ENCODE measurements around the gene C20orf141.
A peak's percentile ranks its signal among the peaks of the same experiment; 100 is the strongest.
"Not testable (repeated sequence)": the region's sequence is repeated elsewhere in the genome, so short reads cannot be mapped to it uniquely, and the experiment has no call there.

Gene C20orf141

GRCh38 chr20:2825761-2826160 is 11.0 kb downstream of the C20orf141 start:
- Mint-ChIP-seq H3K36me3 (ENCODE audit: low read depth) (peaks cover 2% of the 10 kb centered on the region), H3K27me3 (ENCODE audit: low read depth) (peaks cover 52% of the 10 kb centered on the region), H3K27ac (peak overlapping the region; percentile 27), H3K4me1 (ENCODE audit: low read depth) (peaks cover 25% of the 10 kb centered on the region), H3K9me3 (no peaks in the 10 kb centered on the region), H3K4me3 (peak overlapping the region; percentile 50)

GRCh38 chr20:2826655-2827054 is 11.9 kb downstream of the C20orf141 start:
- Mint-ChIP-seq H3K27me3 (ENCODE audit: low read depth) (peaks cover 47% of the 10 kb centered on the region), H3K9me3 (no peaks in the 10 kb centered on the region), H3K4me3 (no peak overlapping the region), H3K27ac (peak overlapping the region; percentile 26), H3K36me3 (ENCODE audit: low read depth) (peaks cover 2% of the 10 kb centered on the region), H3K4me1 (ENCODE audit: low read depth) (peaks cover 22% of the 10 kb centered on the region)

GRCh38 chr20:2829376-2829775 is 14.6 kb downstream of the C20orf141 start:
- Mint-ChIP-seq H3K36me3 (ENCODE audit: low read depth) (peaks cover 2% of the 10 kb centered on the region), H3K4me3 (no peak overlapping the region)

GRCh38 chr20:2831206-2831605 is 16.4 kb downstream of the C20orf141 start:
- Mint-ChIP-seq H3K4me1 (ENCODE audit: low read depth) (peaks cover 10% of the 10 kb centered on the region), H3K27me3 (ENCODE audit: low read depth) (peaks cover 40% of the 10 kb centered on the region)
- not testable (repeated sequence) for H3K4me3 Mint-ChIP-seq; H3K27ac Mint-ChIP-seq; H3K36me3 Mint-ChIP-seq (ENCODE audit: low read depth); H3K9me3 Mint-ChIP-seq

More at GRCh38 chr20:2829376-2829775, 14.6 kb downstream of the C20orf141 start:
- Mint-ChIP-seq H3K9me3 (no peaks in the 10 kb centered on the region), H3K27me3 (ENCODE audit: low read depth) (peaks cover 44% of the 10 kb centered on the region), H3K4me1 (ENCODE audit: low read depth) (peaks cover 16% of the 10 kb centered on the region), H3K27ac (no peak overlapping the region)

- Mint-ChIP-seq H3K27ac (no peak overlapping the region), H3K4me1 (ENCODE audit: low read depth) (no peaks in the 10 kb centered on the region), H3K27me3 (ENCODE audit: low read depth) (peaks cover 16% of the 10 kb centered on the region), H3K4me3 (no peak overlapping the region), H3K9me3 (no peaks in the 10 kb centered on the region), H3K36me3 (ENCODE audit: low read depth) (peaks cover 19% of the 10 kb centered on the region)
Observed at GRCh38 chr20:2833761-2834160, 19.0 kb downstream of the C20orf141 start.

- H3K4me3 Mint-ChIP-seq, result no peak overlapping the region
- H3K27ac Mint-ChIP-seq, result no peak overlapping the region
- peaks cover 5% of the 10 kb centered on the region for H3K4me1 Mint-ChIP-seq (ENCODE audit: low read depth)
- H3K9me3 Mint-ChIP-seq, result no peaks in the 10 kb centered on the region
- H3K27me3 Mint-ChIP-seq (ENCODE audit: low read depth), result peaks cover 8% of the 10 kb centered on the region
- peaks cover 21% of the 10 kb centered on the region for H3K36me3 Mint-ChIP-seq (ENCODE audit: low read depth)
Observed at GRCh38 chr20:2834401-2835110, 19.8 kb downstream of the C20orf141 start.

- Mint-ChIP-seq H3K4me3 (no peak overlapping the region), H3K27me3 (ENCODE audit: low read depth) (peaks cover 3% of the 10 kb centered on the region), H3K9me3 (no peaks in the 10 kb centered on the region), H3K4me1 (ENCODE audit: low read depth) (peaks cover 5% of the 10 kb centered on the region), H3K36me3 (ENCODE audit: low read depth) (peaks cover 21% of the 10 kb centered on the region), H3K27ac (no peak overlapping the region)
Observed at GRCh38 chr20:2835331-2835796, 20.6 kb downstream of the C20orf141 start.

- Mint-ChIP-seq H3K36me3 (ENCODE audit: low read depth) (peaks cover 21% of the 10 kb centered on the region), H3K9me3 (no peaks in the 10 kb centered on the region), H3K4me3 (no peak overlapping the region), H3K27me3 (ENCODE audit: low read depth) (peaks cover 3% of the 10 kb centered on the region), H3K4me1 (ENCODE audit: low read depth) (peaks cover 5% of the 10 kb centered on the region), H3K27ac (no peak overlapping the region)
Observed at GRCh38 chr20:2836035-2836434, 21.2 kb downstream of the C20orf141 start.

GRCh38 chr20:2837221-2837960 is 22.6 kb downstream of the C20orf141 start:
- Mint-ChIP-seq H3K4me1 (ENCODE audit: low read depth) (peaks cover 8% of the 10 kb centered on the region), H3K27me3 (ENCODE audit: low read depth) (peaks cover 3% of the 10 kb centered on the region), H3K27ac (no peak overlapping the region), H3K36me3 (ENCODE audit: low read depth) (peaks cover 21% of the 10 kb centered on the region), H3K9me3 (no peaks in the 10 kb centered on the region), H3K4me3 (no peak overlapping the region)

- Mint-ChIP-seq H3K4me3 (no peak overlapping the region), H3K27ac (peak overlapping the region; percentile 58), H3K4me1 (ENCODE audit: low read depth) (peaks cover 8% of the 10 kb centered on the region), H3K9me3 (no peaks in the 10 kb centered on the region), H3K27me3 (ENCODE audit: low read depth) (peaks cover 1% of the 10 kb centered on the region), H3K36me3 (ENCODE audit: low read depth) (peaks cover 21% of the 10 kb centered on the region)
Observed at GRCh38 chr20:2838170-2838797, 23.5 kb downstream of the C20orf141 start.

GRCh38 chr20:2838847-2839671 is 24.3 kb downstream of the C20orf141 start:
- H3K27me3 Mint-ChIP-seq (ENCODE audit: low read depth), result no peaks in the 10 kb centered on the region
- H3K9me3 Mint-ChIP-seq, result no peaks in the 10 kb centered on the region
- peaks cover 21% of the 10 kb centered on the region for H3K36me3 Mint-ChIP-seq (ENCODE audit: low read depth)
- H3K4me3 Mint-ChIP-seq, result peak overlapping the region; percentile 83
- peak overlapping the region; percentile 73 for H3K27ac Mint-ChIP-seq
- peaks cover 8% of the 10 kb centered on the region for H3K4me1 Mint-ChIP-seq (ENCODE audit: low read depth)

- Mint-ChIP-seq H3K9me3 (no peaks in the 10 kb centered on the region), H3K4me3 (peak overlapping the region; percentile 83), H3K36me3 (ENCODE audit: low read depth) (peaks cover 21% of the 10 kb centered on the region), H3K4me1 (ENCODE audit: low read depth) (peaks cover 8% of the 10 kb centered on the region), H3K27ac (peak overlapping the region; percentile 73), H3K27me3 (ENCODE audit: low read depth) (no peaks in the 10 kb centered on the region)
Observed at GRCh38 chr20:2839732-2840137, 24.9 kb downstream of the C20orf141 start.

- peaks cover 16% of the 10 kb centered on the region for H3K36me3 Mint-ChIP-seq (ENCODE audit: low read depth)
- H3K4me3 Mint-ChIP-seq, result peak within 1 kb of the TSS; percentile 88
- H3K9me3 Mint-ChIP-seq, result no peaks in the 10 kb centered on the region
- peaks cover 10% of the 10 kb centered on the region for H3K4me1 Mint-ChIP-seq (ENCODE audit: low read depth)
- H3K27me3 Mint-ChIP-seq (ENCODE audit: low read depth), result no peaks in the 10 kb centered on the region
- peak within 1 kb of the TSS; percentile 78 for H3K27ac Mint-ChIP-seq
Observed at GRCh38 chr20:2840138-2840966, 25.6 kb downstream of the C20orf141 start, which contains the start of the genes PCED1A and VPS16. TSS of gene PCED1A (minus strand) at chr20:2840655. CDS start at chr20:2839912, 743 bp downstream. TSS of gene VPS16 (plus strand) at chr20:2840745. CDS start at chr20:2840775, 30 bp downstream.

Measured in T-helper 1 cell treated with Interleukin-12 subunit alpha and Interleukin-12 subunit beta and Interleukin-4 antibody, amounts not matched to agents 30 μg/mL and 1 μg/mL, for 36 hours (primary cell).